AG10803 (cell line): ENCODE measurements around the gene FAM171A1.

Experiments used
- DNase-seq: peaks from one replicate; pipeline ENCODE4 v3.0.0; 2010; ENCODE audit warnings: low read depth
- H3K4me3 ChIP-seq: 2 replicates; pipeline ENCODE4 v1.5.1; 2011; ENCODE audit warnings: mild to moderate bottlenecking, low read length, control low read depth
- CTCF ChIP-seq: conservative IDR thresholded peaks from 2 replicates; pipeline ENCODE4 v1.5.1; 2011; ENCODE audit warnings: mild to moderate bottlenecking, low read length, control low read depth, inconsistent platforms

The FAM171A1 gene

GRCh38 chr10:15266117-15266516 is 105.0 kb downstream of the FAM171A1 start:
- no peak overlapping the region for H3K4me3 ChIP-seq
- TF ChIP-seq CTCF: no peak
- DNase-seq: no peak

GRCh38 chr10:15265558-15265957 is 105.5 kb downstream of the FAM171A1 start:
- TF ChIP-seq CTCF: no peak
- DNase-seq: no peak
- no peak overlapping the region for H3K4me3 ChIP-seq

GRCh38 chr10:15265056-15265455 is 106.0 kb downstream of the FAM171A1 start:
- no peak for DNase-seq
- no peak for TF ChIP-seq CTCF
- H3K4me3 ChIP-seq: no peak overlapping the region

GRCh38 chr10:15263657-15264323 is 107.3 kb downstream of the FAM171A1 start:
- H3K4me3 ChIP-seq: no peak overlapping the region
- no peak for DNase-seq
- TF ChIP-seq CTCF: no peak

GRCh38 chr10:15262036-15262713 is 108.9 kb downstream of the FAM171A1 start:
- H3K4me3 ChIP-seq: no peak overlapping the region
- DNase-seq: peak; percentile 42
- peak; percentile 56 for TF ChIP-seq CTCF

- H3K4me3 ChIP-seq: no peak overlapping the region
- DNase-seq: no peak
- TF ChIP-seq CTCF: no peak
Measured at GRCh38 chr10:15259136-15259535, 112.0 kb downstream of the FAM171A1 start.

GRCh38 chr10:15258255-15258654 is 112.8 kb downstream of the FAM171A1 start:
- no peak overlapping the region for H3K4me3 ChIP-seq
- DNase-seq: no peak
- TF ChIP-seq CTCF: no peak
